Tibial artery (tissue), 4 donors: ENCODE results near the gene TMEM178A.

ENCODE experiments used
- DNase-seq, 2 donors: peaks; one replicate each; pipeline ENCODE4 v3.0.0-alpha.2; 2019
- H3K27ac ChIP-seq, 2 donors: fragments of 200-600 bp; sonication (generic) in 1 of 2; 1 replicate in 1 of 2; 2 replicates in 1 of 2; pipeline ENCODE4 v1.5.1; 2018 to 2019; ENCODE audit warnings: mild to moderate bottlenecking in 1 of 2
- H3K27me3 ChIP-seq, 2 donors: fragments of 200-600 bp; sonication (generic) in 1 of 2; one replicate each; pipeline versions ENCODE4 v1.5.1 to v1.6.0; 2016 to 2019
- H3K36me3 ChIP-seq, 3 donors: fragments of 200-600 bp; sonication (generic) in 2 of 3; one replicate each; pipeline ENCODE4 v1.5.1; 2016 to 2019; ENCODE audit warnings: mild to moderate bottlenecking in 2 of 3
- H3K4me1 ChIP-seq, 4 donors: fragments of 200-600 bp; sonication (generic) in 2 of 4; 1 replicate in 3 of 4; 2 replicates in 1 of 4; pipeline ENCODE4 v1.5.1; 2016 to 2019
- H3K4me3 ChIP-seq, 2 donors: fragments of 200-600 bp; sonication (generic) in 1 of 2; 1 replicate in 1 of 2; 2 replicates in 1 of 2; pipeline ENCODE4 v1.5.1; 2018 to 2019; ENCODE audit warnings: mild to moderate bottlenecking in 2 of 2
- H3K9me3 ChIP-seq, 3 donors: fragments of 200-600 bp; sonication (generic) in 1 of 3; one replicate each; pipeline ENCODE4 v1.5.1; 2016 to 2019
- intact Hi-C: fragments of 100-400 bp; cut with DNase I; formaldehyde crosslinking; loops from one replicate; pipeline ENCODE4 v1.15.0; 2023; ENCODE audit warnings: low total_unique reads
- TF ChIP-seq, protein P1 (sequence below), 2 experiments: fragments of 200-600 bp in 1 of 2; fragments of 450-650 bp in 1 of 2; IDR thresholded peaks; one replicate each; pipeline ENCODE4 v1.5.1; 2017 to 2019; ENCODE audit warnings: antibody characterized with exemption in 2 of 2, mild to moderate bottlenecking in 1 of 2, moderate library complexity in 1 of 2

The TMEM178A gene

DNA sequence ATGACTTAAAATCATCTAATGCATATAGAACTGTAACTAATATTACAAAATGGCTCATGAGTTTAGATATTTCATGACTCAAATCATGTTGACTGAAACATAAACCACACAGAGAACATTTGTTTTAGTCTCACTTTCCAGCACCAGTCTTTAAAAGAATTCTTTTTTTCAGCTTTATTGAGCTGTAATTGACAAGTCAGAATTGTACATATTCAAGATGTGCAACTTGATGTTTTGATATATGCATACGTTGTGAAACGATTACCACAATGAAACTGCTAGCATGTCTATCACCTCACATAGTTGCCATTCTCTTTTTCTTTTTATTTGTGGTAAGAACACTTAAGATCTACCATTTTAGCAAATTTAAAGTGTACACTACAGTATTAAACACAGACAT lies 25.0 kb upstream of the TMEM178A start:
- H3K4me1 ChIP-seq = peaks cover 0 to 10% (median 5%) of the 10 kb centered on the region in 4 donors
- no peak for DNase-seq
- intact Hi-C loops = no loop called here
- no peaks in the 10 kb centered on the region for H3K27me3 ChIP-seq
- H3K9me3 ChIP-seq = no peaks in the 10 kb centered on the region
- TF ChIP-seq, protein P1, sequence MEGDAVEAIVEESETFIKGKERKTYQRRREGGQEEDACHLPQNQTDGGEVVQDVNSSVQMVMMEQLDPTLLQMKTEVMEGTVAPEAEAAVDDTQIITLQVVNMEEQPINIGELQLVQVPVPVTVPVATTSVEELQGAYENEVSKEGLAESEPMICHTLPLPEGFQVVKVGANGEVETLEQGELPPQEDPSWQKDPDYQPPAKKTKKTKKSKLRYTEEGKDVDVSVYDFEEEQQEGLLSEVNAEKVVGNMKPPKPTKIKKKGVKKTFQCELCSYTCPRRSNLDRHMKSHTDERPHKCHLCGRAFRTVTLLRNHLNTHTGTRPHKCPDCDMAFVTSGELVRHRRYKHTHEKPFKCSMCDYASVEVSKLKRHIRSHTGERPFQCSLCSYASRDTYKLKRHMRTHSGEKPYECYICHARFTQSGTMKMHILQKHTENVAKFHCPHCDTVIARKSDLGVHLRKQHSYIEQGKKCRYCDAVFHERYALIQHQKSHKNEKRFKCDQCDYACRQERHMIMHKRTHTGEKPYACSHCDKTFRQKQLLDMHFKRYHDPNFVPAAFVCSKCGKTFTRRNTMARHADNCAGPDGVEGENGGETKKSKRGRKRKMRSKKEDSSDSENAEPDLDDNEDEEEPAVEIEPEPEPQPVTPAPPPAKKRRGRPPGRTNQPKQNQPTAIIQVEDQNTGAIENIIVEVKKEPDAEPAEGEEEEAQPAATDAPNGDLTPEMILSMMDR (IDR thresholded peaks at IDR 0.05) = no peak
- H3K4me3 ChIP-seq = no peak overlapping the region
- no peaks in the 10 kb centered on the region for H3K36me3 ChIP-seq
- no peak overlapping the region for H3K27ac ChIP-seq

DNA sequence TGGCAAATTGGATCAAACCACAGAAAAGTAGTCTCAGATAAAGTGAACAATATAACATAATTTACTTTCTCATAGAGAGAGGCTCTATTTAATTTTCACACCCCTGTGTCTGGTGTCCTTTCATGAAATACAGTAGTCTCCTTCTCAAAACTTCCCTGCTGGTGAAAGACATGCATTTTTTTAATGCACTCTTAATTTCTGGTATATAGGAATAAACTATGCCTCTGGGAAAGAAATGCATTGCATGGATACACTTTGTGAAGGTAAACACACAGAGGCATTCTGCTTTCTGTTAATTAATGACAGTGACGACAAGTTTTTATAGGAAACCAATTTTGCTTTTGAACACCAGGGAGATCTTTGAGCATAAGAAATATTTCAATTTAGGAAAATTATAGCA lies 24.1 kb upstream of the TMEM178A start:
- Histone ChIP-seq H3K4me3 (no peak overlapping the region), H3K27ac (no peak overlapping the region), H3K27me3 (no peaks in the 10 kb centered on the region), H3K36me3 (no peaks in the 10 kb centered on the region), H3K4me1 (peaks cover 0 to 10% (median 5%) of the 10 kb centered on the region in 4 donors), H3K9me3 (no peaks in the 10 kb centered on the region)
- intact Hi-C loops = no loop called here
- TF ChIP-seq, protein P1 (IDR thresholded peaks at IDR 0.05) = no peak
- DNase-seq = no peak

DNA sequence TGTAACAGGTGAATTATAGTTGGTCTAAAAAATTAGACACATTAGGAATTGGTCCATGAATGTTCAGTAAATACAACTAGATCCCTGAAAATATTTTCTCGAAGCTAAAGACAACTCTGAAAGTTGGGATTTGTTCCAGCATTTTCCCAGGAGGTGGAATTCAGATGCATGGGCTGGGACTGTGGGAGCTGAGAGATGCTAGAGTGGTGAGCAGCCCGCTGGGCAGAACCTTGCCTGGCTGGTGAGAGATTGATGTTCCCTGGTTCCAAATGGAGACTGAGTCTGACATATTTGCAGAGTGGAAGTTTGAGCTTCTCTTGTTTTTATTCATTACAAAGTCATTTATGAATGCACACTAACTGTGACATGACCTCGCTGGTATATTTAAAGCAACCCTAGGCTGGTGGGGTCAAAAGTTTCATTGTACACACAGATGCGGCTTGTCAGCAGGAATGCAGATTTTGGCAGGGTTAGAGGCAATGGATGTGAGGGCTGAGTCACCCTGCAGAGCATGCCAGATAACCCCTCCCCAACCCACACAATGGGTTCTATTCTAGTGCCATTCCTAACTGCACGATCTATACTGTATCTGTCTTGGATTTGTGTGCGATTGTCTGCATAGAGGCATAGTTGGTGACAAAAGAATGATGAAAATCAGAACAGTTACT lies 23.5 kb upstream of the TMEM178A start:
- H3K27ac ChIP-seq = no peak overlapping the region
- intact Hi-C loops = no loop called here
- no peak overlapping the region for H3K4me3 ChIP-seq
- H3K9me3 ChIP-seq = no peaks in the 10 kb centered on the region
- no peaks in the 10 kb centered on the region for H3K27me3 ChIP-seq
- peaks cover 0 to 10% (median 5%) of the 10 kb centered on the region in 4 donors for H3K4me1 ChIP-seq
- no peaks in the 10 kb centered on the region for H3K36me3 ChIP-seq
- no peak for DNase-seq
- TF ChIP-seq, protein P1 (IDR thresholded peaks at IDR 0.05) = no peak

DNA sequence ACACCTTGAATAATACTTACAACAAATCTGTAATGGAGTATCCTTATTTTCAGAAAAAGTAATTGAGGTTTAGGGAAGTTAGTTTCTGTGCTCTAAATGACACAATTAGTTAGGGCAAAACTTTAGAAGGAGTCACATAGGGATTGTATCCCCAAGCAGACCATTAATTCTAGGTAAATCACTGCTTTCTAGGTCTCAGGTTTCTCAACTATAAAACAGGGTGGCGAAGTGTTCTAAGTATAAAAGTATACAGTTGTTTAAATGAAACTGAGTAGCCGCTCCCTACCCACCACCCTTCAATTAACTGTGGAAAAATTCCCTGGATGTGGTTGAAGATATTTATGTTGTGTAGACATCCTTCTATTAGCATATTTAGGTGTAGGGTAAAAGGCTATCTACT lies 19.9 kb upstream of the TMEM178A start:
- H3K36me3 ChIP-seq = no peaks in the 10 kb centered on the region
- H3K9me3 ChIP-seq = no peaks in the 10 kb centered on the region
- no peak for DNase-seq
- no peak overlapping the region for H3K27ac ChIP-seq
- H3K27me3 ChIP-seq = no peaks in the 10 kb centered on the region
- H3K4me1 ChIP-seq = peaks cover 0 to 10% (median 5%) of the 10 kb centered on the region in 4 donors
- intact Hi-C loops = no loop called here
- H3K4me3 ChIP-seq = no peak overlapping the region
- TF ChIP-seq, protein P1 (IDR thresholded peaks at IDR 0.05) = no peak

DNA sequence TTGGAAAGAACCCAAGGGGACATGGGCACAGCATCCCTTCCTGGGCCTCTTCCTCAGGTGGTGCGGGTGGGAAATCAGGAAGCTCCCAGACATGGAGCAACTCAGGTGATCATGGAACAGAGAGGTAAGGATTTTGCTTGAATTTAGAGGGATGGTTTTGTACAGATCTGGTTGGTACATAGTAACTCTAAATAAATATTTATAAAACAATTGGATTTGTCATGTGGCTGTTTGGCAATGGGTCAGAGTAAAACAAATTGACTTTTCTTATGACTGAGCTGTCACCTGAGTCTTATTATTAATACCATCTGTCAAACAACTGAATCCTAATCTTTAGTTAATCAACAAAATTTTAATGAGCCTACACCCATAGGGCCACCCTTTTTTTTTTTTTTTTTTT lies 19.4 kb upstream of the TMEM178A start:
- Histone ChIP-seq H3K4me1 (peaks cover 0 to 10% (median 5%) of the 10 kb centered on the region in 4 donors), H3K27ac (no peak overlapping the region), H3K9me3 (no peaks in the 10 kb centered on the region), H3K4me3 (no peak overlapping the region), H3K36me3 (no peaks in the 10 kb centered on the region), H3K27me3 (no peaks in the 10 kb centered on the region)
- DNase-seq = no peak
- TF ChIP-seq, protein P1 (IDR thresholded peaks at IDR 0.05) = no peak
- intact Hi-C loops = no loop called here
